ENCODE data around the gene GGA3. TPM values are rescaled to one million over a fixed set of nuclear protein-coding genes. Genes with fewer than 3 reads are reported as not detected.

GGA3 gene
- polyA plus RNA-seq, 2 of the 4 experiments (the other 2 are of a cell fraction) = 35.8 to 43.6 TPM

- no peak for TF ChIP-seq HMGXB4 (CRISPR knock-in tag; IDR thresholded peaks at IDR 0.05; ENCODE audit: borderline replicate concordance)
- no peak for TF ChIP-seq ZC3H11A (IDR thresholded peaks at IDR 0.05)
Observed at GRCh38 chr17:75245011-75245410, 16.4 kb downstream of the GGA3 start (continued).

GRCh38 chr17:75244133-75244866, 17.1 kb downstream of the GGA3 start:
- 91% methylated on average over 22 of the region's 22 CpGs for WGBS (ENCODE audit: missing lambda C conversion rate)
- no peak overlapping the region for H3K27ac ChIP-seq
- H3K4me3 ChIP-seq = no peak overlapping the region
- ChIA-PET POLR2A (no interaction called here), CTCF (interaction anchor here (1.1 to 9.3 kb wide), 6 partner anchors 19 to 168 kb away, joined by 3 to 223 read pairs (median 4); partner anchors contain the start of gene MIF4GD)
- 0 out of 3 replicates have a peak, but pooled peaks cover 6% of the 10 kb centered on the region for H3K4me1 ChIP-seq
- DNase-seq (ENCODE audit: low read depth in 1 of 2, low spot score in 1 of 2) (no peak), ATAC-seq (no peak), FAIRE-seq (no peak)
- no peaks in the 10 kb centered on the region for H3K9me3 ChIP-seq
- H3K4me2 ChIP-seq = no peak overlapping the region
- no peak for TF ChIP-seq MAZ (IDR thresholded peaks at IDR 0.05; ENCODE audit: borderline replicate concordance, low read depth, low read length)
- no peak for TF ChIP-seq POLR2AphosphoS2 (conservative IDR thresholded peaks at IDR 0.05; ENCODE audit: low read length)
- TF ChIP-seq ZFP36 (IDR thresholded peaks at IDR 0.05; ENCODE audit: borderline replicate concordance, partially characterized antibody) = no peak
- TF ChIP-seq HMGXB4 (CRISPR knock-in tag; IDR thresholded peaks at IDR 0.05; ENCODE audit: borderline replicate concordance) = no peak
- no peak for TF ChIP-seq KDM5A (IDR thresholded peaks at IDR 0.05)
- TF ChIP-seq NFE2L2 (conservative IDR thresholded peaks at IDR 0.05; ENCODE audit: low read length) = no peak
- no peak for TF ChIP-seq MYC (IDR thresholded peaks at IDR 0.05; ENCODE audit: borderline replicate concordance, low read length)
- TF ChIP-seq HOXA7 (CRISPR knock-in tag; IDR thresholded peaks at IDR 0.05) = no peak
- no peak for TF ChIP-seq CEBPB (IDR thresholded peaks at IDR 0.05)
- TF ChIP-seq SREBF2 (IDR thresholded peaks at IDR 0.05) = no peak
- no peak for TF ChIP-seq BHLHE40 (IDR thresholded peaks at IDR 0.05; ENCODE audit: low read depth, low read length)
- TF ChIP-seq POLR2A (IDR thresholded peaks at IDR 0.05; ENCODE audit: low read length) = no peak
- no peak for TF ChIP-seq ZC3H11A (IDR thresholded peaks at IDR 0.05)
- no peak for TF ChIP-seq CBX8 (IDR thresholded peaks at IDR 0.05)
- TF ChIP-seq SMC3 (IDR thresholded peaks at IDR 0.05) = no peak
- no peak for TF ChIP-seq JUNB (IDR thresholded peaks at IDR 0.05)
- TF ChIP-seq TFCP2L1 (CRISPR knock-in tag; IDR thresholded peaks at IDR 0.05) = no peak
- TF ChIP-seq ZSCAN20 (CRISPR knock-in tag; IDR thresholded peaks at IDR 0.05) = no peak
- TF ChIP-seq ELK1 (IDR thresholded peaks at IDR 0.05; ENCODE audit: low read depth, low read length) = no peak
- TF ChIP-seq EP300 (IDR thresholded peaks at IDR 0.05) = no peak

GRCh38 chr17:75242461-75243042, 18.9 kb downstream of the GGA3 start:
- POLR2A ChIA-PET = no interaction called here
- DNase-seq (ENCODE audit: low read depth in 1 of 2, low spot score in 1 of 2) (no peak), ATAC-seq (no peak), FAIRE-seq (no peak)
- Histone ChIP-seq H3K9me3 (no peaks in the 10 kb centered on the region), H3K4me1 (0 out of 3 replicates have a peak, but pooled peaks cover 6% of the 10 kb centered on the region), H3K4me3 (no peak overlapping the region), H3K4me2 (no peak overlapping the region), H3K27ac (no peak overlapping the region)
- 93% methylated on average over 17 of the region's 17 CpGs for WGBS (ENCODE audit: missing lambda C conversion rate)
- TF ChIP-seq HEYL (CRISPR knock-in tag; IDR thresholded peaks at IDR 0.05) (no peak), TP53 (CRISPR knock-in tag; IDR thresholded peaks at IDR 0.05) (no peak), POLR2AphosphoS2 (conservative IDR thresholded peaks at IDR 0.05; ENCODE audit: low read length) (0 out of 2 replicates have a peak, but pooled peaks have one; percentile 19), SMC3 (IDR thresholded peaks at IDR 0.05) (no peak)
- CTCF ChIA-PET = interaction anchor here (0.6 to 9.8 kb wide), 10 partner anchors 6 to 1472 kb away, joined by 3 to 223 read pairs (median 58); partner anchors contain the start of genes ARMC7, MIF4GD and NUP85

Measured in A549 (cell line).